Measurements from ENCODE around the gene F2RL1.
"Not testable (repeated sequence)": the region's sequence is repeated elsewhere in the genome, so short reads cannot be mapped to it uniquely, and the experiment has no call there.

GRCh38 chr5:76812209-76812608 lies 6.6 kb upstream of the F2RL1 start:
- TF ChIP-seq CTCF (IDR thresholded peaks at IDR 0.05); E2F4 (CRISPR knock-in tag; IDR thresholded peaks at IDR 0.05; ENCODE audit: borderline replicate concordance, low read depth); NFE2L1 (CRISPR knock-in tag; IDR thresholded peaks at IDR 0.05); FOXP4 (CRISPR knock-in tag; IDR thresholded peaks at IDR 0.05); TEAD4 (CRISPR knock-in tag; IDR thresholded peaks at IDR 0.05); NR2C2 (CRISPR knock-in tag; IDR thresholded peaks at IDR 0.05); ZNF121 (CRISPR knock-in tag; IDR thresholded peaks at IDR 0.05); TCF7 (CRISPR knock-in tag; IDR thresholded peaks at IDR 0.05; ENCODE audit: low read depth): not testable (repeated sequence)
